Measurements from ENCODE around the gene CDKN1C. TPM values are rescaled to one million over a fixed set of nuclear protein-coding genes. Genes with fewer than 3 reads are reported as not detected.
A peak's percentile ranks its signal among the peaks of the same experiment; 100 is the strongest.

Gene CDKN1C
- polyA plus RNA-seq, 1 donor: 213 TPM

GRCh38 chr11:2890466-2891294 lies 5.1 kb upstream of the CDKN1C start:
- DNase-seq (ENCODE audit: low read depth): no peak

GRCh38 chr11:2889362-2890273 lies 4.0 kb upstream of the CDKN1C start:
- DNase-seq (ENCODE audit: low read depth): no peak

GRCh38 chr11:2888266-2888968 lies 2.8 kb upstream of the CDKN1C start:
- peak; percentile 58 for DNase-seq (ENCODE audit: low read depth)

GRCh38 chr11:2887515-2888195 lies 2.1 kb upstream of the CDKN1C start:
- DNase-seq (ENCODE audit: low read depth): no peak

- DNase-seq (ENCODE audit: low read depth): no peak
Observed at GRCh38 chr11:2886936-2887335, 1.4 kb upstream of the CDKN1C start.

GRCh38 chr11:2886191-2886894 lies 768 bp upstream of the CDKN1C start:
- DNase-seq (ENCODE audit: low read depth): no peak

- DNase-seq (ENCODE audit: low read depth): no peak
Observed at GRCh38 chr11:2885017-2885677, 428 bp downstream of the CDKN1C start.

GRCh38 chr11:2883979-2884815 lies 1.4 kb downstream of the CDKN1C start:
- no peak for DNase-seq (ENCODE audit: low read depth)

GRCh38 chr11:2883640-2883978 lies 2.0 kb downstream of the CDKN1C start:
- no peak for DNase-seq (ENCODE audit: low read depth)

GRCh38 chr11:2882396-2883110 lies 3.0 kb downstream of the CDKN1C start:
- DNase-seq (ENCODE audit: low read depth): no peak

- no peak for DNase-seq (ENCODE audit: low read depth)
Observed at GRCh38 chr11:2881981-2882375, 3.6 kb downstream of the CDKN1C start.

- no peak for DNase-seq (ENCODE audit: low read depth)
Observed at GRCh38 chr11:2881076-2881980, 4.2 kb downstream of the CDKN1C start.

GRCh38 chr11:2880646-2881045 lies 4.9 kb downstream of the CDKN1C start:
- DNase-seq (ENCODE audit: low read depth): no peak

GRCh38 chr11:2878782-2879181 lies 6.8 kb downstream of the CDKN1C start:
- no peak for DNase-seq (ENCODE audit: low read depth)

- DNase-seq (ENCODE audit: low read depth): no peak
Observed at GRCh38 chr11:2877474-2877873, 8.1 kb downstream of the CDKN1C start.

GRCh38 chr11:2874963-2875362 lies 10.6 kb downstream of the CDKN1C start:
- DNase-seq (ENCODE audit: low read depth): no peak

- no peak for DNase-seq (ENCODE audit: low read depth)
Observed at GRCh38 chr11:2870969-2871680, 14.4 kb downstream of the CDKN1C start.
